ENCODE results near the gene KNDC1.
"Not testable (repeated sequence)": the region's sequence is repeated elsewhere in the genome, so short reads cannot be mapped to it uniquely, and the experiment has no call there.

KNDC1 gene

GRCh38 chr10:133133471-133134231, 26.4 kb upstream of the KNDC1 start:
- no peak for TF ChIP-seq FOXP2 (optimal IDR thresholded peaks at IDR 0.05; ENCODE audit: control extremely low read depth, extremely low read length, insufficient read depth)
- no peaks in the 10 kb centered on the region for H3K36me3 ChIP-seq (ENCODE audit: insufficient read depth, low read length)
- no peaks in the 10 kb centered on the region for H3K9me3 ChIP-seq (ENCODE audit: low read depth, low read length)
- H3K9ac ChIP-seq (ENCODE audit: insufficient read length): no peak overlapping the region
- DNase-seq (ENCODE audit: low read depth, low spot score): no peak
- H3K27ac ChIP-seq: no peak overlapping the region
- no peak overlapping the region for H3K4me3 ChIP-seq

DNA sequence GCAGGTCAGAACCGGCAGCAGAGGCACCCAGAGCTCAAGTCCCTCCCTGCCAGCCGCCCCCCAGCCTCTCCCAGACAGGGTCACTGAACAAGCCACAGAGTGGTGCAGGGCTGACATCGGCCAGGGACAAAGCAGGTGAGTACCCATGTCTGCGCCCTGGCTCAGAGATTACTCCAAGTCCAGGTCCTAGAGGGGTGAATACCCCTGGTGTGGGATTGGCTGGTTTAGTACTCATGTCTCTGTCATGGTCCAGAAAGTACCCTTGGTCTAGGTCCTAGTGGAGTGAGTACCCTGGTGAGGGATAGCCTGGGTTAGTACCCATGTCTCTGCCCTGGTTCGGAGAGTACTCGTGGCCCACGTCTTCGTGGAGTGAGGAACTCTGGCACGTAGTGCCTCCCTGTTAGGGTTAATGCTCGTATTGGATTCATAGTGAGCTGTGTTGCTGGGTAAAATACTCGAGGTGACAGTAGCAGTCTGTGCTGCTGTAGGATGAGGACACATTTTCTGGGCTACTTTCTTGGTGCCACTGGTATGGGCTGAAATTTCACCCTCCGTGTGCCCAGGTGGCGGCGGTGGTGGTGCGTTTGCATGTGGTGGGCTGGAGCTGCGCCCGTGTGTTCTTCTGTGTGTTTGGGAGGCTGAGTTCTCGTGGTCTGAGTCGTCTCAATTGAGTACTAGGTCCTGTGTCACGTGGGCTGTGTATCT, 25.5 kb upstream of the KNDC1 start:
- no peak overlapping the region for H3K27ac ChIP-seq
- H3K9ac ChIP-seq (ENCODE audit: insufficient read length): no peak overlapping the region
- no peak overlapping the region for H3K4me3 ChIP-seq
- H3K9me3 ChIP-seq (ENCODE audit: low read depth, low read length): no peaks in the 10 kb centered on the region
- no peaks in the 10 kb centered on the region for H3K36me3 ChIP-seq (ENCODE audit: insufficient read depth, low read length)
- DNase-seq (ENCODE audit: low read depth, low spot score): no peak
- no peak for TF ChIP-seq POLR2AphosphoS5 (IDR thresholded peaks at IDR 0.05; ENCODE audit: borderline replicate concordance, low read depth, low read length)
- no peak for TF ChIP-seq EZH2 (IDR thresholded peaks at IDR 0.05)
- no peak for TF ChIP-seq FOXP2 (optimal IDR thresholded peaks at IDR 0.05; ENCODE audit: control extremely low read depth, extremely low read length, insufficient read depth)

DNA sequence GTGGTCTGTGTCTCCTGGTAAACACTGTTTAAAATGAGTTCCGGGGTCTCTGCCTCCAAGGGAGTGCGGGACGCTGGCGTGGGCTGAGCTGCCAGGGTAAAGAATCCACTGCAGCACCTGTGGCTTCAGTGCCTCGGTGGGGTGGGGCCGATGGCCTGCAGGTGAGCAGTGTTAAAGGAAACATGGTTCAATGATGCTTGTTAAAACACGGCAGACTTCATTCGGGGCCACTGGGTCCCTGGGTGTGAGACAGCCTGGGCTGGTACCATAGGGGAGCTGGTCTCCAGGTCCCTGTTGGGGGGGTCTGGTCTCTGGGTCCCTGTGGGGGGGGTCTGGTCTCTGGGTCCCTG, 24.9 kb upstream of the KNDC1 start:
- H3K4me3 ChIP-seq: no peak overlapping the region
- no peak overlapping the region for H3K9ac ChIP-seq (ENCODE audit: insufficient read length)
- TF ChIP-seq FOXP2 (optimal IDR thresholded peaks at IDR 0.05; ENCODE audit: control extremely low read depth, extremely low read length, insufficient read depth) (no peak), EZH2 (IDR thresholded peaks at IDR 0.05) (no peak)
- DNase-seq (ENCODE audit: low read depth, low spot score): no peak
- no peak overlapping the region for H3K27ac ChIP-seq
- H3K36me3 ChIP-seq (ENCODE audit: insufficient read depth, low read length): no peaks in the 10 kb centered on the region
- no peaks in the 10 kb centered on the region for H3K9me3 ChIP-seq (ENCODE audit: low read depth, low read length)

GRCh38 chr10:133137486-133138145, 22.4 kb upstream of the KNDC1 start:
- H3K4me3 ChIP-seq; H3K9ac ChIP-seq (ENCODE audit: insufficient read length); H3K27ac ChIP-seq; DNase-seq (ENCODE audit: low read depth, low spot score); H3K9me3 ChIP-seq (ENCODE audit: low read depth, low read length); H3K36me3 ChIP-seq (ENCODE audit: insufficient read depth, low read length): not testable (repeated sequence)

DNA sequence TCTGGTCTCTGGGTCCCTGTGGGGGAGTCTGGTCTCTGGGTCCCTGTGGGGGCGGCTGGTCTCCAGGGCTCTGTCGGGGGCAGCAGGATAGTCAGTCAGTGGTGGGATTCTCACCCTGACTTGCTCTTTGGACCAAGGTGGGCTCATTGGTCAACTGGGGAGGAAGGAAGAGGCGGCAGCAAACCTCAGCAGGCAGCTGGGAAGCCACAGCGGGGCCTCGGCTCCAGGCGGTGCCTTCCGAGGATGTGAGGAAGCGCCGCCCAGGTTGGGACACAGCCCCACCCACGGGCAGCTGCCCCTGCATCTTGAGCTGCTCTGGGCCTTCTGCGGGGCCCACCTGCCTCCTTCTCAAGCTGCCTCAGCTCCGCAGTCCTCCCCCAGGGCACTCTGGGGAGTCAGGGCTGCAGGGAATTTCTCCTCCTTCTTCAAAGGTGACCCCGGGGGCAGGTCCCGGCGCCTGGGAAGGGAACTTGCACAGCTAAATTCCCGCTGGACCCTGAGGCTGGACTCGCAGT, 20.4 kb upstream of the KNDC1 start:
- H3K9me3 ChIP-seq (ENCODE audit: low read depth, low read length): no peaks in the 10 kb centered on the region
- no peak overlapping the region for H3K4me3 ChIP-seq
- no peaks in the 10 kb centered on the region for H3K36me3 ChIP-seq (ENCODE audit: insufficient read depth, low read length)
- no peak overlapping the region for H3K9ac ChIP-seq (ENCODE audit: insufficient read length)
- no peak for DNase-seq (ENCODE audit: low read depth, low spot score)
- no peak for TF ChIP-seq EZH2 (IDR thresholded peaks at IDR 0.05)
- TF ChIP-seq POLR2AphosphoS5 (IDR thresholded peaks at IDR 0.05; ENCODE audit: borderline replicate concordance, low read depth, low read length): no peak
- no peak for TF ChIP-seq FOXP2 (optimal IDR thresholded peaks at IDR 0.05; ENCODE audit: control extremely low read depth, extremely low read length, insufficient read depth)
- no peak overlapping the region for H3K27ac ChIP-seq

- H3K4me3 ChIP-seq: no peak overlapping the region
- no peak overlapping the region for H3K9ac ChIP-seq (ENCODE audit: insufficient read length)
- no peaks in the 10 kb centered on the region for H3K36me3 ChIP-seq (ENCODE audit: insufficient read depth, low read length)
- TF ChIP-seq EZH2 (IDR thresholded peaks at IDR 0.05) (no peak), FOXP2 (optimal IDR thresholded peaks at IDR 0.05; ENCODE audit: control extremely low read depth, extremely low read length, insufficient read depth) (no peak), POLR2AphosphoS5 (IDR thresholded peaks at IDR 0.05; ENCODE audit: borderline replicate concordance, low read depth, low read length) (no peak)
- no peak overlapping the region for H3K27ac ChIP-seq
- DNase-seq (ENCODE audit: low read depth, low spot score): no peak
- no peaks in the 10 kb centered on the region for H3K9me3 ChIP-seq (ENCODE audit: low read depth, low read length)
These were observed 19.4 kb upstream of the KNDC1 start for GRCh38 chr10:133140417-133141143.

DNA sequence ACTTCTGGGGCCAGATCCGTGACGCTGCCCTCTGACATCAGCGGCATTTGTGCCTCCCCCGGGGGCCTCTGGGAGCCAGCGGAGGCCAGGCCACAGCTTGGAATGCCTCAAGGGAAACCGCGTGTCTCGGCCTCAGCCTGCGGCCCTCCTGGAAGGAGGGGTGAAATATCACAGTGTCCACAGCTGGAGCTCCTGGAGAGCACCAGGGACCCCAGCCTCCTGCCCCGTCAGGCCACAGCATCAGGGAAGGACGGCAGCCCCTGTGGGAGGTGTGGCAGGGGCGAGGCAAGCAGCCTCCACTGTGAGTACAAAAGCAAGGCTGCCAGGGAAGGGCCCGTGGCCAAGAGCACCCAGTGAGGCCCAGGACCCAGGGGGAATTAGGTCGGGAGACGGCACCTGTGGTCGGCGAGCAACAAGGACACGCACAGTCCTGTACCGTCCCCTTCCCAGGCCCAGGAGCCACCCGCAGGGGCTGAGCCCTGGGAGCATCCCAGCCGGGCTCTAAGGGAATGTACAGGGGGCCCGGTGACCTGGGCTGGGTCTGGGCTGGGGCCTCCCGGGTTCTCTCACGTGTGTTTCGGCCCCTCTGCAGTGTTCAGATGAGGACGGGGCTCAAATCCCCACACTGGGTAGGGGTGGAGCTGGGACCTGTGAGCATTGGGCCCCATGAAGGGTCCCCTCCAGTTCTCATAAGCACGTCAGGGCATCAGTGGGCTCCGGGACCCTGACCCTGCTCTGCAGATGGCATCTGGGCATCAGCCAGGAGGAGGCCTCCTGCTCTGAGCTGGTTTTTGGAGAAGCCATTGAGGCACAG, 18.7 kb upstream of the KNDC1 start:
- TF ChIP-seq FOXP2 (optimal IDR thresholded peaks at IDR 0.05; ENCODE audit: control extremely low read depth, extremely low read length, insufficient read depth): no peak
- no peak for TF ChIP-seq EZH2 (IDR thresholded peaks at IDR 0.05)
- no peak for TF ChIP-seq POLR2AphosphoS5 (IDR thresholded peaks at IDR 0.05; ENCODE audit: borderline replicate concordance, low read depth, low read length)
- Histone ChIP-seq H3K27ac (no peak overlapping the region), H3K9me3 (ENCODE audit: low read depth, low read length) (no peaks in the 10 kb centered on the region), H3K36me3 (ENCODE audit: insufficient read depth, low read length) (no peaks in the 10 kb centered on the region), H3K4me3 (no peak overlapping the region), H3K9ac (ENCODE audit: insufficient read length) (no peak overlapping the region)
- no peak for DNase-seq (ENCODE audit: low read depth, low spot score)

DNA sequence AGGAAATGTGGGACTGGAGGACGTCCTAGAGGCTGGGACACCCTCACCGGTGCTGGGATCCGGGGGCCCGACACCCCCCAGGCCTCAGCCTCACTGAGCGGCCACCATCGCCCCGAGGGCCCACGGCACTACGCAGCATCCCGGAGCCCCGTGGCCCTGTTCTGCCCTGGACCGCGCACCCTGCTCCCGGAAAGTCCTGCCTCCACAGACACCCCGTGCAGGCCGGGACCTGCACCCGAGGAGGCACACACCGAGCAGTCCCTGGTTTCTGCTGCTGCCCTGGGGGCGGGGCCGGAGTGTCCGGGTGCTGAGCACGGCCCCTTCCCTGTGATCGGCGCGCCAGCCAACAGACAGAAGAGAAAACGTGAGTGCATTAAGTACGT, 18.1 kb upstream of the KNDC1 start:
- no peaks in the 10 kb centered on the region for H3K9me3 ChIP-seq (ENCODE audit: low read depth, low read length)
- H3K9ac ChIP-seq (ENCODE audit: insufficient read length): no peak overlapping the region
- DNase-seq (ENCODE audit: low read depth, low spot score): no peak
- no peaks in the 10 kb centered on the region for H3K36me3 ChIP-seq (ENCODE audit: insufficient read depth, low read length)
- TF ChIP-seq POLR2AphosphoS5 (IDR thresholded peaks at IDR 0.05; ENCODE audit: borderline replicate concordance, low read depth, low read length) (no peak), EZH2 (IDR thresholded peaks at IDR 0.05) (no peak)
- no peak overlapping the region for H3K4me3 ChIP-seq
- no peak overlapping the region for H3K27ac ChIP-seq

Measured in SK-N-MC (cell line).